ENCODE results near the gene GPD2. TPM values are rescaled to one million over a fixed set of nuclear protein-coding genes. Genes with fewer than 3 reads are reported as not detected.
"Not testable (repeated sequence)": the region's sequence is repeated elsewhere in the genome, so short reads cannot be mapped to it uniquely, and the experiment has no call there.

GPD2 gene
- total RNA-seq, 2 donors from 2014 or later: 14.9 to 31.6 TPM

DNA sequence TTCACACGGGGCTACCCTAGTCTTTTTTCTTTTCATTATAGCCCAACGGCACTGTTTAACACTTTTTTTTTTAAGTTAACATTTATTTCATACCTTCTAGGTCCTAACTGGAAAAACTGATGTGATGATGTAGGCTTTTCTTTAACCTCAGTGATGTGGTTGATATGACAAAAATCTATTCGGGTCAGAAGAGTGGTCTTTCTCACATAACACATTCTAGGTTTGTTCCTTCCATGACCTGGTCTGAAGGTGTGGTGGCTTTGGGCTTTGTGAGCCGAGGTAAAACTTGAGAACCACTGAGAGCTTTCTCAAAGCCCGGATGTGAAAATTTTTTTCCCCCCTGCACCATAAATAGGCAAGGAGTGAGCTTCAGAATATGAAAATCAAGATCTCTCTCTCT lies 44.2 kb downstream of the GPD2 start:
- Mint-ChIP-seq H3K4me3 (no peak overlapping the region), H3K9me3 (no peaks in the 10 kb centered on the region), H3K36me3 (ENCODE audit: low read depth) (peaks cover 41% of the 10 kb centered on the region), H3K27ac (peak overlapping the region; percentile 62), H3K27me3 (no peaks in the 10 kb centered on the region), H3K4me1 (peaks cover 17% of the 10 kb centered on the region)
- peak; percentile 32 for ATAC-seq (replicated peaks)

DNA sequence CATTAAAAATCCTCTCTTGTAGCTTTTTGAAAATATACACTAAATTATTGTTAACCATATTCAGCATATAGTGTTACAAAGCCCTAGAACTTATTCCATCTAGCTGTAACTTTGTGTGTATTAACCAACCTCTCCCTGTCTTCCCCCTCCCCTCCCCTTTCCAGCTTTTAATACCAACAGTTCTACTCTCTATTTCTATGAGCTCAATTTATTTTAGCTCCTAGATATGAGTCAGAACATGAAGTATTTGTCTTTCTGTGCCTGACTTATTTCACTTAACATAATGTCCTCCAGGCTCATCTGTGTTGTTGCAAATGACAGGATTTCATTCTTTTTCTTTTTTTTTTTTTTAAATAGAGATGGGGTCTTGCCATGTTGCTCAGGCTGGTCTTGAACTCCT lies 45.1 kb downstream of the GPD2 start:
- peaks cover 32% of the 10 kb centered on the region for H3K36me3 Mint-ChIP-seq (ENCODE audit: low read depth)
- no peaks in the 10 kb centered on the region for H3K27me3 Mint-ChIP-seq
- no peaks in the 10 kb centered on the region for H3K9me3 Mint-ChIP-seq
- H3K4me1 Mint-ChIP-seq: peaks cover 17% of the 10 kb centered on the region
- H3K27ac Mint-ChIP-seq: no peak overlapping the region
- no peak overlapping the region for H3K4me3 Mint-ChIP-seq
- ATAC-seq (replicated peaks): no peak

DNA sequence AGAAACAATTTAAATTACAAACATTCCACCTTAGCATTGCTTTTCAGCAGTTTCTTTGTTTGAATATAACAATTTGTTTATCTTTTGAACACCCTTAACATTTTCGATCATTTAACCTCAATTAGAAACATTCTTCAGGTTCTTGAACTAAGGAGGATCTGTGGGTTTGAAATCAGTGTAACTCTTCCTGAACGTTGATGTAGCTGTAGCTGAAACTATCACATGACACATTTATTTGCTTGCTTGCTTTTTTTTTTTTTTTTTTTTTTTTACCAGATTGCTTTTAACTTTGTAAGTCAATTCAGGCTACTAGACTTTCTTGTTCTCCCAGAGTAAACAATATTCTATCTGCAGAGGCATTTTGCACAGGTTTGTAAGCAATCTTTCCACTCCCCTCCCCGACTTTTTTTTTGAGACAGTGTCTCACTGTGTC lies 47.6 kb downstream of the GPD2 start:
- no peaks in the 10 kb centered on the region for H3K27me3 Mint-ChIP-seq
- no peaks in the 10 kb centered on the region for H3K9me3 Mint-ChIP-seq
- no peak overlapping the region for H3K27ac Mint-ChIP-seq
- ATAC-seq (replicated peaks): no peak
- H3K36me3 Mint-ChIP-seq (ENCODE audit: low read depth): peaks cover 14% of the 10 kb centered on the region
- H3K4me3 Mint-ChIP-seq: no peak overlapping the region
- peaks cover 13% of the 10 kb centered on the region for H3K4me1 Mint-ChIP-seq

DNA sequence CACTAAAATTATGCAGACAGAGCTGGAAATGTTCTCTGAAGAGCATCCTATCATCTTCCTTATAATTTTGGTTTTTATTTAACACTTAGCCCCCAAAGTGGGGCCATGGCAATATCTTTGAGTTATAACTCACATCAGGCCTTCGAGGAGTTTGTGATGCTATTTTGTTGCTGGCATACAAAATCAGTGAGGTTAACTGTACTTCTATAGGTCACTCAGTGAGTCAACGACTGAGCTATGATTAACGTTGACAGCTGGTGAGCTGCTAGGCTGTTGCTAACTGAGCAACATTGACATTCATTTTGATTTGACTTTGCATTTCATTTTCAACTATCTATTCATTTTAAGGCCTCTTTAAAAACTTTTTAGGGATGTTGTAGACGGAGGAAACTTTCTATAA lies 50.0 kb downstream of the GPD2 start:
- Mint-ChIP-seq H3K27ac (peak overlapping the region; percentile 23), H3K27me3 (no peaks in the 10 kb centered on the region), H3K36me3 (ENCODE audit: low read depth) (no peaks in the 10 kb centered on the region), H3K4me1 (peaks cover 20% of the 10 kb centered on the region), H3K9me3 (no peaks in the 10 kb centered on the region), H3K4me3 (no peak overlapping the region)
- peak; percentile 51 for ATAC-seq (replicated peaks)

DNA sequence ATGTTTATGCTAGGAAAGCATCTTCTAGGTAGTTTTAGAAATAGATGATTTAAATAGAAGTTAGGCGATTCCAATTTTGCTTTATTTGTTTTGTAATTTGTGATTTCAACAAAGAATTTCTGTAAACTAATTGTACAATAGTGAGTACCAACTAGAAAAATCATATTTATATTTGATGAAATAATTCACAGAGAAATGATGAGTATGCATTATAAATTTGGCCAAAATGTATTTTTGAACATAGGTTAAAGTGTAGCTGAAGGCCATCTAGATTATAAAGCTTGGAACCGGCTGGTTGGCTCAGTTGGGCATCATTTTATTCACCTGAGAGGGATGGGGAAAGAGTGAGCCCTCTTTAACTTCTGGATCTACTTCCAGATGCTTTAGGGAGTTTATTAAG lies 50.4 kb downstream of the GPD2 start:
- Mint-ChIP-seq H3K27ac (peak overlapping the region; percentile 23), H3K4me1 (peaks cover 23% of the 10 kb centered on the region), H3K36me3 (ENCODE audit: low read depth) (no peaks in the 10 kb centered on the region), H3K27me3 (no peaks in the 10 kb centered on the region), H3K4me3 (no peak overlapping the region), H3K9me3 (no peaks in the 10 kb centered on the region)
- no peak for ATAC-seq (replicated peaks)

DNA sequence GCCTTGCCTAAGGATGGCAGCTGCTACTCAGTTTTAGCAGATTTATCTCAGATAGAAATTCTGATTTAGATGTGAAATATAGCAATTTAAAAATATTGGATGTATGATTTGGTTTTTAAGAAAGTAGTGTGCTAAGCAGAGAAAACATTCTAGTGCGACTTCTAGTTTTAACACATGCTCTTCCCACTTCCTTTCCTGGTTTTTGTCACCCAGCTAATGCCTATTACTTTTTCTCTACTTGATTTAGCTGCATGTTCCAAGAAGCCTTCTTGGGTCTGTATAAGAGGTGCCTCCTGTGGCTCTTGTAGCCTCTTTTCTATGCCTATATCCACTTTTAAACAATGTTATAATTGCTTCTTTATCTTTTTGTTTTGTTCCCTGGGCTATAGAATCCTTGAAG lies 53.0 kb downstream of the GPD2 start:
- H3K27ac Mint-ChIP-seq: no peak overlapping the region
- no peaks in the 10 kb centered on the region for H3K9me3 Mint-ChIP-seq
- no peaks in the 10 kb centered on the region for H3K27me3 Mint-ChIP-seq
- no peak for ATAC-seq (replicated peaks)
- H3K4me1 Mint-ChIP-seq: peaks cover 28% of the 10 kb centered on the region
- H3K36me3 Mint-ChIP-seq (ENCODE audit: low read depth): no peaks in the 10 kb centered on the region
- H3K4me3 Mint-ChIP-seq: no peak overlapping the region

DNA sequence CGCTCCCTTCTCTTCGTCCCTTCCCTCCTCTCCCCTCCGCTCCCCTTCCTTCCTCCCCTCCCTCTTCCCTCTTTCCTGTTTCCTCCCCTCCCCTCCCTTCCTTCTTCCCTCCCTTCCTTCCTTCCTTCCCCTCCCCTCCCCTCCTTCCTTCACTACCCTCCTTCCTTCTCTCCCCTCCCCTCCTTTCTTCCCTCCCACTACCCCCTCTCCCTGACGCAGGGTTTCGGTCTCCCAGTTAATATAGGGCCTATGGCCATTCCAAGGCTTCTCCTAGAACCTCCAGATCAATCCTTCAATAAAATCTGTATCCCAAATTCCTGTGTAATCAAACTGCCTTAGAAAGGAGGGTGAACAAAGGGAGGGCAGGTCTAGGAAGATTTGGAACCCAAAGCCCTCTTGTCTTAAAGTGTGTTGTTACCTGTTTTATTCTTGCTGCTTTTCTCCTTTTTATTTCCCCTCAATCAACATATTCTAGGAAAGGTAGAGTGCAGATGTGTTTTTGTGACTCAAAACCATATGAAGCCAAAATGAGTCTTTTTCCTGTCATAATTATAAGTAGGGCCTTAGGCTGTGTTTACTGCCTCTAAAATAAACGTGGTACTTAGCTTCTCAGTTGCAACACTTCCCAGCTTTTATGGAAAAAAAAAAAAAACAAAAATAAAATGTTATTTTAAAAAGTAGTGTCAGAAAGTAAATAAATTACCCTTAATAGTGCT lies 53.7 kb downstream of the GPD2 start:
- Mint-ChIP-seq H3K4me3 (peak overlapping the region; percentile 50), H3K4me1 (peaks cover 28% of the 10 kb centered on the region), H3K36me3 (ENCODE audit: low read depth) (no peaks in the 10 kb centered on the region), H3K27me3 (no peaks in the 10 kb centered on the region), H3K9me3 (no peaks in the 10 kb centered on the region), H3K27ac (peak overlapping the region; percentile 84)
- ATAC-seq (replicated peaks): peak; percentile 82

DNA sequence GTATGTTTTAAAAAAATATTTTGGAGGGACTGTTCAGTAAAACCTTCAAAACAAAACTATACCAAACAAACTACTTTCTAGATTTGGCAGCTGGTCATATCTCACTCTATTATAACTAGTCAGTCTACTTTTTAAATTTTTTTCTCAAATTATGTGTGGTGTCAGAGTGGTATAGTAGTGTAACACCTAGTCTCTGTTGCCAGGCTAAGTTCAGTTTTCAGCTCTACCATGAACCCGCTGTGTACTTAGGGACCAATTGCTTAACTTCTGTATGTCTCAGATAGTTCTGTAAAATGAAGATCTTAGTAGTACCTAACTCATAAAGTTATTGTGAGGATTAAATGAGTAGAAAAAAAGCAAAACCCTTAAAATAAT lies 54.3 kb downstream of the GPD2 start:
- peak overlapping the region; percentile 84 for H3K27ac Mint-ChIP-seq
- ATAC-seq (replicated peaks): peak; percentile 72
- peaks cover 28% of the 10 kb centered on the region for H3K4me1 Mint-ChIP-seq
- no peaks in the 10 kb centered on the region for H3K9me3 Mint-ChIP-seq
- no peaks in the 10 kb centered on the region for H3K36me3 Mint-ChIP-seq (ENCODE audit: low read depth)
- H3K4me3 Mint-ChIP-seq: peak overlapping the region; percentile 50
- H3K27me3 Mint-ChIP-seq: no peaks in the 10 kb centered on the region

DNA sequence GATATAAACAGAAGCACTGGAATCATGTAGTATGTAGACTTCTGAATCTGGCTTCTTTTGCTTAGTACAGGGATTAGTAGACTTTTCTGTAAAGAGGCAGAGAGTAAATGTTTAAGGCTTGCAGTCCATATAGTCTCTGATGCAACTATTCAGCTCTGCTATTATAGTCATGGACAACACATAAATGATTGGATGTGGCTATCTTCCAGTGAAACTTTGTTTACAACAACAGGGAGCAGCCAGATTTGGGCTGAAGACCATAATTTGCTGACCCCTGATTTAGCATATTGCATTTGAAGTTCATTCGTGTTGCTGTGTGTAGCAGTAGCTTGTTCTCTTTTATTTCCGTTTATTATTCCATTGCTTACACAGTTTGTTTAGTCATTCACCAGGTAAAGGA lies 55.0 kb downstream of the GPD2 start:
- no peaks in the 10 kb centered on the region for H3K27me3 Mint-ChIP-seq
- H3K27ac Mint-ChIP-seq: no peak overlapping the region
- no peak for ATAC-seq (replicated peaks)
- H3K36me3 Mint-ChIP-seq (ENCODE audit: low read depth): no peaks in the 10 kb centered on the region
- H3K4me1 Mint-ChIP-seq: peaks cover 28% of the 10 kb centered on the region
- H3K4me3 Mint-ChIP-seq: no peak overlapping the region
- H3K9me3 Mint-ChIP-seq: no peaks in the 10 kb centered on the region

DNA sequence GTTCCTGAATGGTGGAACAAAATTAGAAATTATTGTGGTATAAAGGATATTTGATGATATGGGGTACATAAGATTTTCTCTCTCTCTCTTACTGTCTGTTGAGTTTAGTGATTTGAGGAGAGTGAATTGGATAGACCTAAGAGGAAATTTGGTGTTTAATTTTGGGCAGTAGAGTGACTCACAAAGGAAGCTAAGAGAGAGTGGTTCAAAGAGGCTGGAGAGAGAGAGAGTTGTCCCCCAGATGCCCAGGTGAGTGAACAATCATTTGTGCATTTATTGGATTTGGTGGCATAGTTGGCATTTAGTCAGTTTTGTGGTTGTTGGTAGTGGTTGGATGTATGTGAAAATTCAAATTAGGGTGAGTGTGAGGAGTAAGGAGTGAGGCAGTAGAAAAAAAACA lies 56.8 kb downstream of the GPD2 start:
- peaks cover 5% of the 10 kb centered on the region for H3K36me3 Mint-ChIP-seq (ENCODE audit: low read depth)
- H3K4me3 Mint-ChIP-seq: no peak overlapping the region
- peak overlapping the region; percentile 1 for H3K27ac Mint-ChIP-seq
- H3K27me3 Mint-ChIP-seq: no peaks in the 10 kb centered on the region
- H3K4me1 Mint-ChIP-seq: peaks cover 28% of the 10 kb centered on the region
- ATAC-seq (replicated peaks): no peak
- H3K9me3 Mint-ChIP-seq: no peaks in the 10 kb centered on the region

DNA sequence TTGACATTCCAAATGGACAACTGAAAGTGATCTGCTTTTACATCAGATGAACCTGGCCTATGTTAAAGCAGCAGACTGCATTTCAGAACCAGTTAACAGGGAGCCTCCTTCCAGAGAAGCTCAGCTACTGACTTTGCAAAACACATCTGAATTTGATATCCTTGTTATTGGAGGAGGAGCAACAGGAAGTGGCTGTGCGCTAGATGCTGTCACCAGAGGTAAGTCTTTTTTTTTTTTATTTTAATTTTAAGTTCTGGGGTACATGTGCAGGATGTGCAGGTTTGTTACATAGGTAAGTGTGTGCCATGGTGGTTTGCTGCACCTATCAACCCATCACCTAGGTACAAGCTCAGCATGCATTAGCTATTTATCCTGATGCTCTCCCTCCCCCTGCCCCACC lies 59.8 kb downstream of the GPD2 start:
- H3K9me3 Mint-ChIP-seq; H3K27me3 Mint-ChIP-seq; H3K4me3 Mint-ChIP-seq; H3K36me3 Mint-ChIP-seq (ENCODE audit: low read depth); ATAC-seq (replicated peaks); H3K27ac Mint-ChIP-seq: not testable (repeated sequence)
- H3K4me1 Mint-ChIP-seq: peaks cover 14% of the 10 kb centered on the region

DNA sequence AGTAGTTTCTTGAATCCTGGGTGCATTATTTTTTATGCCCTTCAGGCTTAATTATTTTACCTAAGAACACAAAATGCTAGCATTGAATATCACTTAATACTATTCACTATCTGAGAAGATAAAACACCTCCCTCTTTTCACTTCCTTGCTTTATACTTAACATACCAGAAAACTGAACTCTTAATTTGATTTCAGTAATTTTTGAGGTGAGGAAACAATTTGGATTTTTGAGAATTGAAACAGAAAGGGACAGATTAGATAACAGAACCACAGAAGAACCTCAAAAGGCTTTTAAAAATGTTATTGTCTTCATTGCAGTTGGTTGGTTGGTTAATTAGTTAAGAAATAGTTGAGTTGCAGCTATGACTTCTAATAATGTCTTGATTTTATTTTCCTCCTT lies 69.5 kb downstream of the GPD2 start:
- Mint-ChIP-seq H3K27me3 (no peaks in the 10 kb centered on the region), H3K36me3 (ENCODE audit: low read depth) (peaks cover 1% of the 10 kb centered on the region), H3K9me3 (no peaks in the 10 kb centered on the region), H3K4me1 (peaks cover 8% of the 10 kb centered on the region), H3K27ac (no peak overlapping the region), H3K4me3 (no peak overlapping the region)
- ATAC-seq (replicated peaks): no peak

DNA sequence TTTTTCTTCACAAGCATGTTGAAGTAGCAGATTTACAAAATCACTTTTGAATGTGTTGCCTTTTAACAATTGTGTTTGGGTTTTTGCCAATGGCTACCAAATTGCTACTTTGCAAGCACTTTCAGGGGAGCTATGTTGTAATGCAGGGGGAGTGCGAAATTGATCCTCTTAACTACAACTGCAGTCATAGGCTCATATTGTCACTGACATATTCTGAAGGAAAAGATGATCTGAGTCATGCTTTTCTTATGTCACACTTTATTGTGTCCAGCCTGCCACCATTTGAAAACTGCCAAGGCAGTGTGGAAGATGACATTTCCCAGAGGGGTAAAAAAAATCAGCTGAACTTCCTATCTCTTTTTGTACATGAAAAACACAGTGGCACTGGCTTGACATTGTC lies 74.9 kb downstream of the GPD2 start:
- Mint-ChIP-seq H3K4me3 (no peak overlapping the region), H3K4me1 (peaks cover 5% of the 10 kb centered on the region), H3K36me3 (ENCODE audit: low read depth) (peaks cover 53% of the 10 kb centered on the region), H3K27me3 (no peaks in the 10 kb centered on the region), H3K27ac (no peak overlapping the region), H3K9me3 (no peaks in the 10 kb centered on the region)
- ATAC-seq (replicated peaks): no peak

DNA sequence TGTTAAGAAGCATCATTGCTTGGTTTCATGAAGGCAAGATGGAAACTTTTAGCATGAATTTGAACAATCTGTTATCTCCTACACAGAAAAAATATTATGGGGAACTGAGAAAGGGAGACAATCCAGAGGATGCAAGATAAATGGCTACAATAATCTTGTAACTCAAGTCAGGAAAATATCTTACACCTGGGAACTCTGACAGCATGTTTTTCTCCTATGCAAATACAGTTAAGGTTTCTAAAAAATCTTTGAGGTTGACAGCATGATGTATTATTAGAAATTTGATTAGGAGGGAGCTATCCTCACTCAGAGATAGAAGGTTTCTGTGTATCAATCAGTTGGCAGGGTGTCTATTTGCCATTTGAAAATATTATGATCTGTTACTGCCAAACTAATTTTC lies 75.6 kb downstream of the GPD2 start:
- Mint-ChIP-seq H3K27ac (no peak overlapping the region), H3K36me3 (ENCODE audit: low read depth) (peaks cover 53% of the 10 kb centered on the region), H3K4me3 (no peak overlapping the region), H3K4me1 (peaks cover 5% of the 10 kb centered on the region), H3K27me3 (no peaks in the 10 kb centered on the region), H3K9me3 (no peaks in the 10 kb centered on the region)
- no peak for ATAC-seq (replicated peaks)

DNA sequence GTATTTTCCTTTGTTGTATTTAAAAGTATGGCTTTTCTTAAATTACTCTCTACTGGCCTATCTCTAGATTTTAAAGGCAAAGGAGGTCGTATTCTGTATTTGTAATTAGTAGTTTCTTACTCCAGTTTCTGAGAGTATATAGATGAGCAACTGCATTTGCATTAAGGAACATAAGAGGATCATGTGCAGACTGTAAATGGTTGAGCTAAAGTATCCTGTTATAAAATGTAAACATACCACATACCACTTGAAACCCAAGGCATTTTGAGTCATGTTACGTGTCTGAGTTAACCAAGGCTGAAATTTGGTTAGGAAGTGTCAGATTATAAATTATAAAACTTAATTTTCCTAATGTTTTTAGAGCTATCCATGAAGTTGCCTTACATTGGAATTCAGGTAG lies 76.3 kb downstream of the GPD2 start:
- Mint-ChIP-seq H3K4me3 (no peak overlapping the region), H3K27me3 (no peaks in the 10 kb centered on the region), H3K4me1 (peaks cover 5% of the 10 kb centered on the region), H3K27ac (no peak overlapping the region), H3K36me3 (ENCODE audit: low read depth) (peaks cover 53% of the 10 kb centered on the region), H3K9me3 (no peaks in the 10 kb centered on the region)
- ATAC-seq (replicated peaks): no peak

DNA sequence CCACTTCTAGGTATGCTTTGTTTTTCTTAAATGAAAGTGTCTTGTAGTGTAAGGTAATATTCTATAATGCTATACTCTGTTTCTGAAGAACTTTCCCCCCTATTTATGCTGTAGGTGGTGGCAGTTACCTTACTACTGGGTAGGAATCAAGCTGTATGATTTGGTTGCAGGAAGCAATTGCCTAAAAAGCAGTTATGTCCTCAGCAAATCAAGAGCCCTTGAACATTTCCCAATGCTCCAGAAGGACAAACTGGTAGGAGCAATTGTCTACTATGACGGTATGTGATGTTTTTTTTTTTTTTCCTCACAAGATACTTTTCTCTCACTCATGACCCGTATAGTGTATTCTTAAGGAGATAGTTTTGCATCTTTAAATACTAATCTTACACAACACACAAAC lies 77.0 kb downstream of the GPD2 start:
- Mint-ChIP-seq H3K27me3 (no peaks in the 10 kb centered on the region), H3K36me3 (ENCODE audit: low read depth) (peaks cover 53% of the 10 kb centered on the region), H3K4me3 (no peak overlapping the region), H3K9me3 (no peaks in the 10 kb centered on the region), H3K27ac (no peak overlapping the region), H3K4me1 (peaks cover 5% of the 10 kb centered on the region)
- ATAC-seq (replicated peaks): no peak
